K562 (cell line): ENCODE measurements around the gene LRRFIP2. TPM values are rescaled to one million over a fixed set of nuclear protein-coding genes. Genes with fewer than 3 reads are reported as not detected.

Experiments
- ATAC-seq: fragments of 200-7000 bp; cut with Tn5 transposase; 3 replicates; pipeline ENCODE4 v1.9.1; 2020; ENCODE audit warnings: moderate library complexity
- BruUV-seq: library from RNA; stranded (reverse); fragments of 400-500 nt; replicated peaks from 2 replicates; lab custom pipeline; 2021; lab: Mats Ljungman, UMichigan
- CTCF ChIA-PET: fragments of 300-600 bp; formaldehyde crosslinking; extraction: SDS; loops from one replicate; lab custom pipeline; 2021; ENCODE audit warnings: low intra/inter-chr PET ratio; lab: Yijun Ruan, JAX
- POLR2A ChIA-PET: fragments of 300-600, 350-650 bp; sonication (Branson Sonifier 250); formaldehyde crosslinking; extraction: SDS; loops from one replicate; lab custom pipeline; 2021; ENCODE audit warnings: antibody characterized with exemption, inconsistent platforms; lab: Yijun Ruan, JAX
- DNase-seq, 4 experiments: peaks; one replicate each; pipeline versions ENCODE4 v3.0.0 to v3.0.0-alpha.2; 2011 to 2018; ENCODE audit warnings: low spot score in 3 of 4, mixed read lengths in 3 of 4; ENCODE audit errors: extremely low read depth in 1 of 4
- FAIRE-seq: peaks from 2 replicates; lab custom pipeline; 2011; peaks lifted over from hg19 to GRCh38; lab: Jason Lieb, UNC
- H2AFZ ChIP-seq: 2 replicates; pipeline ENCODE4 v1.6.0; 2011; ENCODE audit warnings: low read depth, low read length, control low read depth, inconsistent platforms
- H3K27ac ChIP-seq: fragments of 200-600 bp; 3 replicates; pipeline ENCODE4 v1.8.0; 2011; ENCODE audit warnings: low read depth, mild to moderate bottlenecking, control low read depth, inconsistent platforms, low read length, moderate library complexity, mixed read lengths; ENCODE audit errors: extremely low read depth
- H3K27me3 ChIP-seq, 2 experiments: fragments of 300-600 bp in 1 of 2; 2 replicates in 1 of 2; 3 replicates in 1 of 2; pipeline versions ENCODE4 v1.6.0 to v1.8.0; 2011; ENCODE audit warnings: inconsistent platforms in 2 of 2, low read length in 2 of 2, mild to moderate bottlenecking in 1 of 2, mixed read lengths in 1 of 2, moderate library complexity in 1 of 2; ENCODE audit not compliant: control insufficient read depth in 2 of 2, insufficient read depth in 2 of 2
- H3K36me3 ChIP-seq: fragments of 300-600 bp; 3 replicates; pipeline ENCODE4 v1.8.0; 2011; ENCODE audit warnings: mild to moderate bottlenecking, low read length, inconsistent platforms; ENCODE audit not compliant: control insufficient read depth, insufficient read depth
- H3K4me1 ChIP-seq, 2 experiments: fragments of 200-600 bp in 1 of 2; replicated peaks in 1 of 2; 2 replicates in 1 of 2; 3 replicates in 1 of 2; pipeline versions ENCODE4 v1.5.1 to v1.8.0; 2011; ENCODE audit warnings: inconsistent platforms in 2 of 2, low read length in 2 of 2, mild to moderate bottlenecking in 1 of 2, mixed read lengths in 1 of 2, moderate library complexity in 1 of 2; ENCODE audit not compliant: control insufficient read depth in 2 of 2, insufficient read depth in 2 of 2
- H3K4me2 ChIP-seq: 2 replicates; pipeline ENCODE4 v1.6.1; 2011; ENCODE audit warnings: low read length, control low read depth, inconsistent platforms, mixed read lengths; ENCODE audit not compliant: insufficient read depth
- H3K4me3 ChIP-seq: fragments of 200-600 bp; sonication (generic), shearing (Covaris generic); 2 replicates; pipeline ENCODE4 v1.5.1; 2016; ENCODE audit warnings: control low read depth, inconsistent platforms
- H3K79me2 ChIP-seq: fragments of 200-600 bp; 3 replicates; pipeline ENCODE4 v1.8.0; 2011; ENCODE audit warnings: low read length, inconsistent platforms; ENCODE audit not compliant: control insufficient read depth, insufficient read depth
- H3K9ac ChIP-seq, 2 experiments: 2 replicates each; pipeline versions ENCODE4 v1.6.0 to v1.6.1; 2011; ENCODE audit warnings: low read depth in 2 of 2, low read length in 2 of 2, control low read depth in 1 of 2, inconsistent platforms in 1 of 2, mild to moderate bottlenecking in 1 of 2, mixed read lengths in 1 of 2; ENCODE audit not compliant: insufficient read depth in 1 of 2
- H3K9me1 ChIP-seq: one replicate; pipeline ENCODE4 v1.6.0; 2011; ENCODE audit warnings: inconsistent platforms, mild to moderate bottlenecking, low read length, moderate library complexity; ENCODE audit not compliant: control insufficient read depth, insufficient read depth
- H3K9me3 ChIP-seq: replicated peaks from 2 replicates; pipeline ENCODE4 v1.5.1; 2011; ENCODE audit warnings: low read depth, low read length, inconsistent platforms; ENCODE audit not compliant: control insufficient read depth, insufficient read depth
- H4K20me1 ChIP-seq: replicated peaks from 2 replicates; pipeline ENCODE4 v1.6.1; 2011; ENCODE audit warnings: low read length, inconsistent platforms, mixed read lengths; ENCODE audit not compliant: control insufficient read depth, insufficient read depth
- ARID1B ChIP-seq: fragments of 450-650 bp; IDR thresholded peaks from 2 replicates; pipeline ENCODE4 v1.6.1; 2016; ENCODE audit warnings: antibody characterized with exemption, mild to moderate bottlenecking, inconsistent platforms
- ARNT ChIP-seq, 2 experiments: fragments of 450-650 bp; IDR thresholded peaks; 2 replicates each; pipeline ENCODE4 v1.6.1; 2016; ENCODE audit warnings: mild to moderate bottlenecking in 1 of 2
- CBX3 ChIP-seq, 2 experiments: IDR thresholded peaks; 1 replicate in 1 of 2; 2 replicates in 1 of 2; pipeline ENCODE4 v1.6.1; 2012; ENCODE audit warnings: inconsistent platforms in 2 of 2, low read length in 2 of 2, borderline replicate concordance in 1 of 2, control low read depth in 1 of 2
- EP300 ChIP-seq: IDR thresholded peaks from 2 replicates; pipeline ENCODE4 v1.6.1; 2012; ENCODE audit warnings: low read length, improper control_type of control experiment
- KLF16 ChIP-seq: IDR thresholded peaks from 2 replicates; pipeline ENCODE4 v1.6.1; 2016; ENCODE audit warnings: antibody characterized with exemption
- MTA3 ChIP-seq: fragments of 450-650 bp; formaldehyde crosslinking; IDR thresholded peaks from 2 replicates; pipeline ENCODE4 v1.6.1; 2017; ENCODE audit warnings: mild to moderate bottlenecking, borderline replicate concordance
- MXD1 ChIP-seq: fragments of 250-450 bp; sonication (Bioruptor Pico); IDR thresholded peaks from 2 replicates; pipeline ENCODE4 v1.8.0; 2021; ENCODE audit warnings: borderline replicate concordance, mild to moderate bottlenecking, moderate library complexity; ENCODE audit not compliant: poor library complexity, severe bottlenecking
- OTX1 ChIP-seq: fragments of 450-650 bp; formaldehyde crosslinking; IDR thresholded peaks from 2 replicates; pipeline ENCODE4 v1.4.0; 2022; ENCODE audit warnings: mild to moderate bottlenecking
- RNF219 ChIP-seq: fragments of 250-450 bp; sonication (Bioruptor Pico); IDR thresholded peaks from 2 replicates; pipeline ENCODE4 v1.5.0; 2022; ENCODE audit warnings: mild to moderate bottlenecking
- TEAD4 ChIP-seq, 2 experiments: sonication (generic) in 1 of 2; formaldehyde crosslinking in 1 of 2; IDR thresholded peaks; 2 replicates each; pipeline versions ENCODE4 v1.6.1 to v1.8.0; 2012 to 2022; ENCODE audit warnings: borderline replicate concordance in 1 of 2, inconsistent platforms in 1 of 2, low read length in 1 of 2, mild to moderate bottlenecking in 1 of 2, missing genetic modification reagents in 1 of 2
- TGIF2 ChIP-seq: sonication (generic); formaldehyde crosslinking; IDR thresholded peaks from 2 replicates; pipeline ENCODE4 v1.8.1; 2022; ENCODE audit warnings: mild to moderate bottlenecking, missing genetic modification reagents, moderate library complexity
- TRIM28 ChIP-seq: fragments of 450-650 bp; IDR thresholded peaks from 2 replicates; pipeline ENCODE4 v1.6.1; 2017
- TSHZ1 ChIP-seq: fragments of 250-450 bp; sonication (Bioruptor Pico); IDR thresholded peaks from 2 replicates; pipeline ENCODE4 v1.4.0; 2020; ENCODE audit warnings: mild to moderate bottlenecking, moderate library complexity
- ZNF280B ChIP-seq: fragments of 250-450 bp; sonication (Bioruptor Pico); IDR thresholded peaks from 2 replicates; pipeline ENCODE4 v1.5.1; 2021; ENCODE audit warnings: mild to moderate bottlenecking
- ZNF561 ChIP-seq: fragments of 450-650 bp; formaldehyde crosslinking; conservative IDR thresholded peaks from 2 replicates; pipeline ENCODE4 v1.4.0; 2020; ENCODE audit warnings: mild to moderate bottlenecking, moderate library complexity
- WGBS: fragments of 100-300 bp; shearing (Covaris generic); methylation state at CpG from one replicate; pipeline ENCODE4 v1.1.6; 2016; ENCODE audit warnings: low coverage, mixed read lengths; ENCODE audit not compliant: insufficient coverage; ENCODE audit errors: missing lambda C conversion rate; 5-methylcytosine and 5-hydroxymethylcytosine counted together
- in situ Hi-C: fragments of 300-500 bp; cut with MboI; formaldehyde crosslinking; loops from 4 replicates; pipeline ENCODE4 v1.15.0; 2018; ENCODE audit warnings: inconsistent platforms, mixed read lengths
- intact Hi-C: fragments of 100-400 bp; cut with micrococcal nuclease; formaldehyde crosslinking; loops from 2 replicates; pipeline ENCODE4 v1.14.2; 2022
- polyA plus RNA-seq, 8 experiments: library from polyadenylated mRNA; depleted of rRNA in 4 of 8; stranded (reverse) in 5 of 8; unstranded in 3 of 8; fragments of >200 nt; fragmentation: Nextera tagmentation in 2 of 8; fragmentation: Illumina TruSeq in 1 of 8; extraction: Ambion mirVana in 2 of 8; extraction: Trizol in 1 of 8; gene quantifications; 2 replicates each; pipeline versions ENCODE4 v1.2.1 to v1.2.3, GENCODE V29; 2011 to 2014; ENCODE audit warnings: inconsistent platforms in 1 of 8, missing spikeins in 1 of 8
- total RNA-seq, 7 experiments: library from RNA; depleted of rRNA in 6 of 7; stranded (reverse); fragments of >200 nt in 6 of 7; fragmentation: Illumina TruSeq in 2 of 7; extraction: Trizol in 2 of 7; gene quantifications; 2 replicates each; pipeline versions ENCODE4 v1.2.1 to v1.2.3, GENCODE V29; 2011 to 2021; ENCODE audit warnings: low replicate concordance in 1 of 7

The LRRFIP2 gene
- total and polyA plus RNA-seq, 9 of the 15 experiments (the other 6 are each of a cell fraction or from before 2014, with no cell fraction given): 9.9 to 53.9 (median 42.7) TPM

- Histone ChIP-seq H3K27me3 (no peaks in the 10 kb centered on the region), H3K79me2 (0 out of 3 replicates have a peak, but pooled peaks cover 3% of the 10 kb centered on the region), H4K20me1 (no peaks in the 10 kb centered on the region), H2AFZ (no peak overlapping the region), H3K27ac (no peak overlapping the region), H3K9me1 (no peaks in the 10 kb centered on the region), H3K9me3 (no peaks in the 10 kb centered on the region), H3K4me3 (no peak overlapping the region), H3K9ac (no peak overlapping the region), H3K4me1 (peaks cover 4 to 8% of the 10 kb centered on the region in 2 experiments; a peak in 3 of 5 replicates), H3K36me3 (peaks cover 92% of the 10 kb centered on the region), H3K4me2 (no peak overlapping the region)
- intact Hi-C loops (no loop called here), in situ Hi-C loops (no loop called here)
- peak; percentile 88 for FAIRE-seq
- DNase-seq: peak; percentile 45 to 91 (median 68)
- peak; percentile 87 for ATAC-seq
- BruUV-seq: no TSS peak
- CTCF ChIA-PET: no interaction called here
- whole genome bisulfite sequencing: 6% methylated on average over 1 of the region's 1 CpG
- POLR2A ChIA-PET: interaction anchor here (0.6 to 2.0 kb wide), 8 partner anchors 10 to 155 kb away, joined by 3 to 7 read pairs (median 4); partner anchors contain the start of genes EPM2AIP1 and MLH1
- no peak for TF ChIP-seq MTA3
- no peak for TF ChIP-seq ARNT (IDR thresholded peaks at IDR 0.05)
- no peak for TF ChIP-seq ZNF561 (CRISPR knock-in tag)
- peak in 1 of 2 experiments; percentile 78; a peak in 1 of 3 replicates for TF ChIP-seq CBX3 (IDR thresholded peaks at IDR 0.05; ENCODE audit: borderline replicate concordance in 1 of 2, low read length in 2 of 2)
- TF ChIP-seq EP300: peak; percentile 27; the same call in 1 of the 2 replicates
- no peak for TF ChIP-seq TSHZ1 (CRISPR knock-in tag)
- peak; percentile 76 for TF ChIP-seq ARID1B
- peak; percentile 65; the same call in 1 of the 2 replicates for TF ChIP-seq TEAD4 (IDR thresholded peaks at IDR 0.05; ENCODE audit: low read length)
- TF ChIP-seq TEAD4 (CRISPR knock-in tag; IDR thresholded peaks at IDR 0.05; ENCODE audit: borderline replicate concordance): no peak
- TF ChIP-seq MXD1 (CRISPR knock-in tag): no peak
- no peak for TF ChIP-seq RNF219 (CRISPR knock-in tag)
- TF ChIP-seq ZNF280B (CRISPR knock-in tag): no peak
- peak; percentile 71; the same call in 1 of the 2 replicates for TF ChIP-seq TRIM28
- TF ChIP-seq OTX1 (CRISPR knock-in tag): no peak
- TF ChIP-seq TGIF2 (CRISPR knock-in tag): no peak
- TF ChIP-seq KLF16: peak; percentile 9; the same call in 1 of the 2 replicates
Observed at GRCh38 chr3:37028329-37028728, 146.1 kb downstream of the LRRFIP2 start.
